ENCODE results near the gene SLC2A1.
A peak's percentile ranks its signal among the peaks of the same experiment; 100 is the strongest.
"Not testable (repeated sequence)": the region's sequence is repeated elsewhere in the genome, so short reads cannot be mapped to it uniquely, and the experiment has no call there.

Gene SLC2A1

DNA sequence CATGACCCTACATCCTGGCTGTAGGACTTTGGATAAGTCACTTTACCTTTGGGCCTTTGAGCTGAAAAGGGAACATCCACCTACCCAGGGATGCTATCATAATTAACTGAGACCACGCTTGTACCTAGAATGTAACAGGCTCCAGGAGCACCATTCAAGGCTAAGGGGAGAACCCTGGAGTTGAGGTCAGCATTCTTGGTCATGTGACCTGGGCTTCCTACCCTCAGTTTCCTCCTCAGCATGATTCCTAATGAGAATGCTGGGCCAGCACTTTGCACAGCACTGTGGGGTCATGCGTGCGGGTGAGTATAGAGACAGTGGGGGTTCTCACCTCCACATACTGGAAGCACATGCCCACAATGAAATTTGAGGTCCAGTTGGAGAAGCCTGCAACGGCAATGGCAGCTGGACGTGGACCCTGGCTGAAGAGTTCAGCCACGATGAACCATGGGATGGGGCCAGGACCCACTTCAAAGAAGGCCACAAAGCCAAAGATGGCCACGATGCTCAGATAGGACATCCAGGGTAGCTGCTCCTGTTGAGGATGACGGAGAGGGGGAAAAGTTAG lies 31.3 kb downstream of the SLC2A1 start:
- DNase-seq = no peak

DNA sequence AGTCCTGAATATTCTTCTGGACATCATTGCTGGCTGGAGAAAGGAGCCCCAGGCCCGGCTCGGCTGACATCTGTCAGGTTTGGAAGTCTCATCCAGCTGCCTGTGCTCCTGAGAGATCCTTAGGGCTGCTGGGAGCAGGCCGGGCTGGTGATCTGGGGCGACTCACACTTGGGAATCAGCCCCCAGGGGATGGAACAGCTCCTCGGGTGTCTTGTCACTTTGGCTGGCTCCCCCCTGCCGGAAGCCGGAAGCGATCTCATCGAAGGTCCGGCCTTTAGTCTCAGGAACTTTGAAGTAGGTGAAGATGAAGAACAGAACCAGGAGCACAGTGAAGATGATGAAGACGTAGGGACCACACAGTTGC lies 31.8 kb downstream of the SLC2A1 start:
- no peak for DNase-seq

DNA sequence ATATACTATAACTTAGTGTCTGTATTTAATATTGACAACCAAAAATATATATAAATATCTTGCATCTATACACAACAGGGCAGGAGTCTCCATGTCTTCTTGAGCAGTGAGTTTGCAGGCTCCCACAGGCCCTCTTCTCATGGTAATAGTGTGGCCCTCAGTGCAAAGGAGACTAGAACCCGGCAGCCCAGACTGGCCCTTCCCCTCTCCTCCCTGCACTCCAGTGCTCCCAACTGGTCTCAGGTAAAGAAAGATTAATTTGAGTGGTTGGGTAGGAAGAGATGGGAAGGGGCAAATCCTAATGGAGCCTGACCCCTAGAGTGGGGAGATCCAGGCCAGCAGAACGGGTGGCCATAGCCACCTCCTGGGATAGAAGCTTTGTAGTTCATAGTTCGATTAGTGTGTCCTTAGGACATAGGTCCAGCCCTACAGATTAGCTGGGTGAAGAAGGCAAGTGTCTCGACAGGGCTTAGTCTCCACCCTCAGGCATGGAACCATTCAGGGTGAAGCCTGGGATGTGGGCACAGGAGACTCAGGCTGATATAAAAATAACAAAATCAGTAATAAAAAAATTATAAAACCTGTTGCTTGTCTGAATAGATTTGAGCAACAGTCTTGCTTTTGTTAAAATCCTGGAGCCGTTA lies 32.3 kb downstream of the SLC2A1 start:
- no peak for DNase-seq

DNA sequence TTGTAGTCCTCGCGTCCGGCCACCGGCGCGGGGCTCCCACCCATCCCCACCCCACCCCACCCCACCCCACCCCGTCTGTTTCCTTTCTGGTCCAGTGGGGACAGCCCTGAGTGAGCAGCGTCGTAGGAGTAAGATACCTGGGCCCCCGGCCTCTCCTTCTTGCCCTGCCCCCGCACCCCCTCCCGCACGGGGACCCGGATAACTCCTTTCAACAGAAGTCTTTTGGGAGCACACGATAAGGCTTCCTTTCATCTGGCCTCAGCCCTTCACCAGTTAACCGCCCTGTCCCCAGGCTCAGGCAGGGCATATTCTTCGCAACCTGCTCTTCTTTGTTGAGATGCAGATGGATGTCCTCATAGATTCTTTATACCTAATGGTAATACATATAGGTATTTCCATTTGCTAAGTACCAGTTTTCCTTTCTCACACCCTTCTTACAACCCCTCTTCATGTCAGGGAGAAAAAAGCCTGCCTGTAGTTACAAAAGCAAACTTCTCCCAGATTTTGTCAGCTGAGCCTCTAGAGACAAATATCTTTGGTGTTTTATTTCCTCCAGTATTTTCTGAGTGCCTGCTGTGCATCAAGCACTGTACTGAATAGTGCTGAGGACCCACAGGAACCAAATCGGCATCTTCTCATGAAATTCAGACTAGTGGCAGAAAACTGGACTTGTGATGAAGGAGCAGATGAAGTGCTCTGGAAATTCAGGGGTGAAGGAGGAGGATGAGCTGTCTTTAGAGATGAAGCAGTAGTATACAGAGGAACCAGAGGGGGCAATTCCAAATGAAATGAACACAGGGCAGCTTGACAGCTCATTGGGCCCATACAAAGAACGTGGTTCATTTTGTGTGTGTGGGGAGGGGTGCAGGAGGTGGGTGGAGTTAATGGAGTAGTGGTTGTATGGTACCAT lies 33.6 kb downstream of the SLC2A1 start:
- no peak for DNase-seq

DNA sequence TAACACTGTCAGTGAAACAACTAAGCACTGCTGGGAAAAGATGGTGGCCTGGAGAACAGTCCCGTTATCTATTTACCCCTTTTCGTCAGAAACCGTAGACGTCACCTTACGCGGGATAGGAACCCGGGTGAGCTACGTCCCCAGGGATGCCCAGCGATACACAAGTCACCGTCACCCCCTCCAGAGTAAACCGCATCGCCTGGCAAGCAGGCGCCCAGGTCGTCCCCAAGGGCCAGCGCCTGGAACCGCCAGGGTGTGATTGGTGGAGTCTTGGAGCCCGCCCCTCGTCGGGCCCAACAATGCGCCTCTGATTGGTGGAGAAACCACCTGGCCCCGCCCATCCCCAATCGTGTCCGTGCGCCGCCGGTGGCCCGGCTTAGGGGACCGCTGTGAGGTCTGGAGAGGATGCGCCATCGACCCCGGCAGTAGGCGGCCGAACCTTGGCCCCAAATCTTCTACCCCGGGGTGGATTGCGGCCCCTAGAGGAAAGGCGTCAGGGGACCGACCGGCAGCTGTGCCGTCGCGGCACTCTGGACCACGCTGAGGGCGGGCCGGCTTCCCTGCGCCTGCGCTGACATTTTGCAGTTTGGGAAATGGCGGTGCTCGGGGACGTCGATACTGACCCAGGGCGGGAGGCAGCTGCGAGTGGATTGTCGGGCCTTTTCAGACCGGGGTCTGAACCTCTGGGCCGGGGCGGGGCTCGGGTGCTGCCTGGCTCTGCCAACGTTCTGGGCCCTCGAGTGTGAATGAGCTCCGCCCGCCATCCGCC lies 34.4 kb downstream of the SLC2A1 start:
- DNase-seq = peak; percentile 86 to 87

DNA sequence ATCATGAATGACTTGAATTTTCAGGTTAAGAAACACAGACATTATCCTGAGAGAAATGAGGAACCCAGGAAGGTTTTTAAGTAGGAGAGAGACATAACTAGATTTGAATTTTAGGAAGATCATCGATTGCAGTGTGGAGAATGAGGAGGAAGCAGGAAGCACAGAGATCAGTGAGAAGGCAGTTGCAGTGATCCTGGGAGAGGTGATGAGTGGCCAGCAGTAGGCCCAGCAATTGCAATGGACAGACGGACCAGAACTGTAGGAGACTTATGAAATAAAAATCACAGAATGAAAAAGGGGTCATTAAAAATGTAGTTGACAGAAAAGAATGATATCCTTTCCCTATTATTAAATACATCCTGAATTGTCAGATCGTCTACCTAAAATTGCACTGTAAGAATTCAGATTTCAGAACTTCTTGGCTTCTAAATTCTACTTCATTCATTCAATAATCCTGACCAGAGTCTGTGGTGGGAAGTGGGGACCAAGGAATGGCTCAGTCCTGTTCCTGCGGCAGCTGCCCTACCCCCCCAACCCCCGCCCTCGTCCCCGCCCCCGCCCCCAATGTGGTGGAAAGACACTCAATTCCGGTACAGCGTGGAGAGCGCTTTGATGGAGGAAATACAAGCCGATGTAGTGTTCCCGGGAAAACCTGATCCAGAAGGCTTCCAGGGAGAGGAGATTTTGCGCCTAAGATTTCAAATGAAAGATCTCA lies 35.1 kb downstream of the SLC2A1 start:
- DNase-seq = no peak

DNA sequence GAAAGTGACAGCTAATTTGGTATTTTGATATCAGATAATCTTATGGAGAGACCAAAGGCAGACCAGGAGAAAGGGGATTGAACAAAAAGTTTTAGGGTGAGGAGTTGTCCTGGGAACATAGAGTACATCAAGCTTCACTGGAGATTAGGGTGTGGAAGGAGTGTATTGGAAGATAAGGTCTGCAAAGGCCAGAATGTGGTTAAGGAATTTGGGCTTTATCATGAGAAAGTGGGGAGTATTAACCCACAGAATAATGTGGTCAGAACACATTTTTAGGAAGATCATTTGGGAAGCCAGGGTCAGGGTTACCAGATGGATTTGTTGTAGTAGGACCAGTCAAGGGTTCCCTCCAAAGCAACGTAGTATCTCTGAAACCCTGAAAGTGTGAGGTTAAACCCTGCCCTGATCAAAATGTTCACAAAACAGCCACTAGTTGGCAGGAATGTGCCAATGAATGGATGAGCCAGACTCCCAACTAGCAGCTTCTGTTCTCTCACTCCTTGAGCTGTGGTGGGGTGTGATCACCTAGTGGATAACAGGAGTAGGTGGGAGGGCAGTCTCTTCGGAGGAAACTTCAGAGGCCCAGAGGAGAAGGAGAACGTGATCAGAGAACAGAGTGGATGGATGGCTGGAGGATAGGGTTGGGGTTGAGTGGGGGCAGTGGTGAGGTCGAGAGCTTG lies 35.8 kb downstream of the SLC2A1 start:
- DNase-seq = peak; percentile 76 to 77

DNA sequence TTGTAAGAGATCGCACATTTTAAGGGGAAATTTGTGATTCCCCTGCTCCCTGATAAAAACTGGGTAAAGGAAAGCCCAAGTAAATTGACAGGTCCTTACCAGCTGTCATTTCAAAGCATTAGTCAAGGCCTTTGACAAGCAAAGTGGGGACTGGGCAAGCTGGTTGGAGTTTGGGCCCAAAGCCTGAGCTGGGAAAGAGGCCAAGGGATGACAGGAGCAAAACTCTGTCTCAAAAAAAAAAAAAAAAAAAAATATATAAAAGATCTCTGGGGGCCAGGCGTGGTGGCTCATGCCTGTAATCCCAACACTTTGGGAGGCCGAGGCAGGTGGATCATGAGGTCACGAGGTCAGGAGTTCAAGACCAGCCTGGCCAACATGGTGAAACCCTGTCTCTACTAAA lies 36.9 kb downstream of the SLC2A1 start:
- DNase-seq = no peak

DNA sequence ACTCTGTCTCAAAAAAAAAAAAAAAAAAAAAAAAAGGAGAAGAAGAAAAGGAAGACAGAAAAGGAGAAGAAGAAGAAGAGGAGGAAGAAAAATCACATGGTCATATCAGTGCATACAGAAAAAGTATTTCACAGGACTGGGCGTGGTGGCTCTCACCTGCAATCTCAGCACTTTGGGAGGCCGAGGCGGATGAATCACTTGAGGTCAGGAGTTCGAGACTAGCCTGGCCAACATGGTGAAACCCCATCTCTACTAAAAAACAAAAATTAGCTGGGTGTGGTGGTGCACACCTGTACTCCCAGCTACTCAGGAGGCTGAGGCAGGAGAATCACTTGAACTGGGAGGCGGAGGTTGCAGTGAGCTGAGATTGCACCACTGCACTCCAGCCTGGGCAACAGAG lies 39.0 kb downstream of the SLC2A1 start:
- DNase-seq = not testable (repeated sequence)

DNA sequence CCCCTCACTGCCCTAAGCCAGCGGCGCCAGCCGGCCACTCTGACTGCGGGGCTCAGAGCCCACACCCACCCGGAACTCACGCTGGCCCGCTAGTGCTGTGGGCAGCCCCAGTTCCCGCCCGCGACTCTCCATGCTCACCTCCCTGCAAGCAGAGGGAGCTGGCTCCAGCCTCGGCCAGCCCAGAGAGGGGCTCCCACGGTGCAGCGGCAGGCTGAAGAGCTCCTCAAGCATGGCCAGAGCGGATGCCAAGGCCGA lies 41.5 kb downstream of the SLC2A1 start:
- no peak for DNase-seq

DNA sequence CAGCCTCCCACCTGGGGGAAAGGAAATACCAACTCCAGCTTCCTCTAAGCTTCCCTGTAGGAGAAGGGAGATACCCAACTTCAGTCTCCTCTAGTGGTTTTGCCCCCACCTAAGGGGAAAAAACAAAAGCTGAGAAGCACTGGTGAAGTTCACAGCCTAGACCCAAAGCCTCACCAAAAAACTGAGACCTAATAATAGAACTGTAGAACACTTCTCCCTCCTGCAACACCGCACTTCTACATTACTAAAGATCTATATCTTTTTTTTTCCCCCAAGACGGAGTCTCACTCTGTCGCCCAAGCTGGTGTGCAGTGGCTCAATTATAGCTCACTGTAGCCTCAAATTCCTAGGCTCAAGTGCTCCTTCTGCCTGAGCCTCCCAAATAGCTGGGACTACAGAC lies 43.2 kb downstream of the SLC2A1 start:
- no peak for DNase-seq

DNA sequence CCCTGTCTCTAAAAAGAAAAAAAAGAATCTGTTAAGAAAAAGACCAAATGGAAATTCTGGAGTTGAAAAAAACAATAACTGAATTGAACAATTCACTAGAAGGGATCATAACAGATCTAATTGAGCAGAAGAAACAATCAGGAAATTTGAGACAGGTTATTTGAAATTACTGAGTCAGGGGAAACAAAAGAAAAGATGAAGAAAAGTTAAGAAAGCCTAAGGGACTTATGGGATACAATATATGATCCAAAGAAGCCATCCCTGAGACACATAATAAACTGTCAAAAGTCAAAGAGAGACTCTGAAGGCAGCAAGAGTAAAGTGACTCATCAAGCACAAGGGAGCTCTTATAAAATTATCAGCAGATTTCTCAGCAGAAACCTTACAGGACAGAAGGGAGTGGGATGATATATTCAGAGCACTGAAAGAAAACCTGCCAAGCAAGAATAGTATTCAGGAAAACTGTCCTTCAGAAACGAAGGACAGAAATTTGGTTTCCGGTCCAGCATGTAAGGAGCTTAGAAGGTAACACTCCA lies 44.5 kb downstream of the SLC2A1 start:
- no peak for DNase-seq

DNA sequence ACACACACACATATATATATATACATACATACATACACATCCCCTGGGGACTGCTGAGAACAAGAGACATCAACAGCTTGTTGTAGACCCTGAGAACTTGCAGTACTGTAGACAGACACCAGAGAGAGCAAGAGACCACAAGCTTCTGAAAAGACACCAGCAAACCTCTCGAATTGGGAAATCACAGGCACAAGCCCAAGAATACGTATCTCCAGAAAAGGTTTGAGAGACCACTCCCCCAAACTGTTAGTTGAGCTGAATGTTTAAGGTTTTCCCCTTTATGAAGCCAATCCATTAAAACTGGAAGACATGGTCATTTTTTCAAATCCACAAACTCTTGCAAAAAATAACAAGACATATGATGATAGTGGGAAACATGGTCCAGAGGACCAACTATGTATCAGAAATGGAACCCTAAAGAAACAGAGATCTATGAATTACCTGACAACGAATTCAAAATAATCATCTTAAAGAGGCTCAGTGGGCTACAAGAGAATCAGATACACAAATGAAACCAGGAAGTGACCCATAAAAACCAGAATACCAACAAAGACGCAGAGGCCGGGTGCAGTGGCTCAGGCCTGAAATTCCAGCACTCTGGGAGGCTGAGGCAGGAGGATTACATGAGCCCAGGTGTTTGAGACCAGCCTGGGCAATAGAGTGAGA lies 45.1 kb downstream of the SLC2A1 start:
- DNase-seq = peak; percentile 71 to 72

DNA sequence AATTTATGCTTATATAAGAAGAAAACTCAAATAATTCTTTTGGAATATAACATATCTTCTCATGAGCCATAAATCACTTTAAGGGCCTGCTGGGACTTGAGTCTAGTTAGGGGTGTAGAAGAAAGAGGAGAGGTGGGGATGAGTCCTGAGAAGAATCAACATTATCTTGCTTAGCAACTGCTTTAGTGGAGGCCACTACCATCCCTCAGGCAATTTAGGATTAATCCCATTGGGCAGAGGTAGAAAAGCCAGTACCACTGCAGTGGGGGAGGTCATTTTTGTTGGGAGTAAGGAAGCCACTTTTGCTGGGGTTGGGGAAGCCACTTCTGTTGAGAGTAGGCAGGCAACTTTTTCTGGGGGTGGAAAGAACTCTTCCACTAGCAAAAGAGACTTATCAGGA lies 47.7 kb downstream of the SLC2A1 start:
- DNase-seq = no peak

DNA sequence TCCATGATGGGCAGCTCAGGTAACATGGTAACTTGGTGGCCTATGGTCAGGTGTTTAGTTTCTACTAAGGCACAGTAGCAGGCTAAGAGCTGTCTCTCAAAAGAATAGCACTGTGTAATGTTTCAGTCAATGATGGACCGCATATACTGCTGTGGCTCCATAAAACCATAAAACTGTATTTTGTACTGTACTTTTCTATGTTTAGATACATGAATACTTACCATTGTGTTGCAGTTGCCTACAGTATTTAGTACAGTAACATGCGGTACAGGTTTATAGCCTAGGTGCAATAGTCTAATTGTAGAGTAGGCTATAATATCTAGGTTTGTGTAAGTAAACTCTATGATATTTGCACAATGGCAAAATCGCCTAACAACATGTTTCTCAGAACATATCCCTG lies 50.6 kb downstream of the SLC2A1 start:
- no peak for DNase-seq

DNA sequence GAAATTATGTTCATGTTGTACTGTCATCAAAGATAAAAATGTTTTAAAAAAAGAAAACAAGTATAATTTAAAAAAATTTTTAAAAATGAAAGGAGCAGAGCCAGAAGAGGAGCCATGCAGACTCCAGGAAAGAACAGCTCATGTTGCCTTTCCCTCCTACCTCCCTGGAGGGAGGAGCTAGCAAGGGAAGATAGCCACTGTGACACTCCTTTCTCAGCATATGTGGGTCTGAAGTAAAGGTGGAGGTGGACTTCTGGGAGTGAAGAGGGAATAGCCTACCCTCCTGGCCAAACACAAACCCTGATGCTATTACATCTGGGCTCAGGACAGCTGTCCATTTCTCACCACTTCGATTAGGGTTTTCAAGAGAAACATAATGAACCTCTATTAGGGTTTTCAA lies 54.2 kb downstream of the SLC2A1 start:
- no peak for DNase-seq

DNA sequence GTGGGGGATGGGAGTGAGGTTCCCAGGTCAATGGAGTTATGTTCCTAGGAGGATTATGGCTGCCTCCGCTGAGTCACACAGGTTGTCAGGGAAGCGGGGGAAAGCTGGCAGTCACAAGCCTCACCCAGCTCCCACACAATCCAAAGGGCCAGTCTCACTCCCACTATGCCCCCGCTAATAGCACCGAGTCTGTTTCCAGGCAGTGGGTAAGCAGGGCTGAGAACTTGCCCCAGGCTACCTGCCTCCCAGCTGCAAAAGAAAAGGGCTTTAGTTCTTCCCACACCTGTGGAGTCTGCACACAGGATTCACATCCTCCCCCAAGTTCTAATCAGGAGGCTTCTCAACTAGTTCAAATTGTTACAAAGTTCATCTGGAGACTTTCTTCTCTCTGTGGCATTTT lies 58.7 kb downstream of the SLC2A1 start:
- DNase-seq = not testable (repeated sequence)

DNA sequence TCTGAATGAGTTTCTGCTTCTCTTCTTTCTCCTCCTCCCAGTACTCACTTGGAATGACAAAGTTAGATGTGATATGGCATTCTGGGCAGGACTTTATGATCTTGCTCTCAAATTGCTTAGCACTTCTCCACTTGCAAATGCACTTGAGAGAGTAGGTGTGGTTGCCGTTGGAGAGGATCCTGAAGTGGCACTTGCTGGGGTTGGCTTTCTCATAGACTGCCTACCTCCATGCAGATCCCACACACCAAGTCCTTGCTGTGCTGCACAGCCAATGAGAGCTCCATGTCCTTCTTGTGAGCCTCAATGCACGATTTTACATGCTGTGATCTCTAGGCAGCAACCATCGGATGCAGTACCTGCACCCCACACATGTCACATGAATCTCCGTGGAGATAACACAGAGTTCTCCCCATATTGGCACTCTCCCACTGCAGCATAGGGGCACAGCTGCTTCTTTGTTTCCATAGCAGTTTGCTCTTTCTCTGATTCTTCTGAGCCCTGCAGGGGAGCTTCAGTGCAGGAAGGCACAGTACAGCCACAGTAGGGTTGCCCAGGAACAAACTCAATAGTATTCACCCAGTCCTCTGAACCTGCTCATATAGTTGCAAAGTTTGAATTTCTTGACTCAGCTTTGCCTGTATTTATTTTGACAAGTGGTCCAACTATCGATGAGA lies 67.1 kb downstream of the SLC2A1 start:
- DNase-seq = no peak

DNA sequence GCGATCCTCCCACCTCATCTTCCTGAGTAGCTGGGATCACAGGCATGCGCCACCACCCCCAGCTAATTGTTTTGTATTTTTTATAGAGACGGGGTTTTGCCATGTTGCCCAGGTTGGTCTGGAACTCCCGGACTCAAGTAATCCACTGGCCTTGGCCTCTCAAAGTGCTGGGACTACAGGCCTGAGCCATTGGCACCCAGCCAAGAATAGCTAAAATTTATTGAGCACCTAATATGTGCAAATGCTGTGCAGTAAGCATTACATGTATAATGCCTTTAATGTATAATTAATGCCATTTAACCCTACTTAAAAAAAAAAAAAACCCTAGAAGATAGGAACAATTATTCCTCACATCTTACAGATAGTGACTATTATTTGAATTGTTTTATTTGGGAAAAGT lies 69.4 kb downstream of the SLC2A1 start:
- no peak for DNase-seq

DNA sequence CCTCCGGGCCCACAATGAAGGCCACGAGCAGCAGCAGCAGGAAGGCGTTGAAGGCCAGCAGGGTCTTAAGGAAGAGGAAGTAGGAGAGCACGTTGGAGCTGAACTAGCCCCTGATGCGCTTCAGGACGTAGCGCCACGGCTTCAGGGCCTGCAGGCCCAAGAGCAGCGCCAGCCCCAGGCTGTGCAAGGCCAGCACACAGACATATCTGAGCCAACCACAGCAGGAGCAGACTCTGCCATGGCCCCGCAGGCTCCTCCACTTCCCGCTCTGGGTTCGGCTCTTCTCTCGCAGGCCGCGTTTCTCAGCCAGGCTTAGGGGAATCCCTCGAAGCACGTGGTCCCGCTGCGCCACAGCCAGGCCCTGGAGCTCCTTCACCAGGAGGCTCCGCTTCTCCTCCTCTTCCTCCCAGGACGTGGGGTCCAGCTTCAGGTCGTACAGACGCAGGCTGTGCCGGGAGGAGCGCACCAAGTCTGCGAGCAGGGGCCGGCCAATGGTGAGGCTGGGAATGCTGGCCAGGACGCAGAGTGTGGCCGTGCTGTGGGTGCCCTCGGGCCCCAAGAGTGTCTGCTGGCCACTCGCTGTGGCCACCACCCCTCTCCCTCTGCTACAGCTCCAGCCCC lies 70.5 kb downstream of the SLC2A1 start:
- DNase-seq = no peak

DNA sequence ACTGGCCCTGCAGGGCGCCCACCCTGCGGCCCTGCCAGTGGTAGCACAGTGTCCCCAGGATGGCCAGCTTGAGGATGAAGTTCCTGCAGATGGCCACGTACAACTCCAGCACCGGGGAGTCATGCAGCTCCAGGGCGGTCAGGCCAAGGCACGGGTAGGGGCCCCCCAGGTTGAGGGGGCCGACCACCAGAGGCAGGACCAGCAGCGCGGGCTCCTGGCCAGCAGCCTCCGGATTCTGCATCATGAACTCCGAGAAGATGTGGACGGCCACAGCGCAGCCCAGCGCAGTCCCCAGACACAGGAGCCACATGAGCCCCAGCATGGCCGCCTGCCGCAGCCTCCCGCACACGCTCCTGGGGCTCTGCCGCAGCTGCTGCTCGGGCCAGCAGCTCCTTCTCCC lies 71.3 kb downstream of the SLC2A1 start:
- DNase-seq = no peak

Data from AML-193 (cell line).